CD4-positive, CD25-positive, alpha-beta regulatory T cell (primary cell): ENCODE data around the gene CALCR. TPM values are rescaled to one million over a fixed set of nuclear protein-coding genes. Genes with fewer than 3 reads are reported as not detected.

Experiments
- ATAC-seq, 2 donors: fragments of 150-1000 bp; cut with Tn5 transposase; one replicate each; pipeline ENCODE4 v1.10.0; 2021; ENCODE audit warnings: low read depth in 2 of 2, moderate number of reproducible peaks in 2 of 2, moderate library complexity in 1 of 2
- DNase-seq, 3 donors: peaks; one replicate each; pipeline versions ENCODE4 v3.0.0 to v3.0.0-alpha.2; 2012 to 2022; ENCODE audit warnings: mixed read lengths in 1 of 3
- H3K27ac ChIP-seq: one replicate; pipeline ENCODE4 v1.7.0; 2013; ENCODE audit warnings: mild to moderate bottlenecking, low read length; ENCODE audit not compliant: insufficient read depth, poor library complexity, severe bottlenecking
- H3K27me3 ChIP-seq: one replicate; pipeline ENCODE4 v1.7.0; 2013; ENCODE audit warnings: low read length; ENCODE audit not compliant: control insufficient read depth, insufficient read depth
- H3K36me3 ChIP-seq: one replicate; pipeline ENCODE4 v1.7.0; 2013; ENCODE audit warnings: mild to moderate bottlenecking, low read length, moderate library complexity; ENCODE audit not compliant: control insufficient read depth, insufficient read depth
- H3K4me1 ChIP-seq: 2 replicates; pipeline ENCODE4 v1.7.0; 2013; ENCODE audit warnings: mild to moderate bottlenecking, low read length; ENCODE audit not compliant: insufficient read depth, control insufficient read depth, poor library complexity, severe bottlenecking
- H3K4me3 ChIP-seq: one replicate; pipeline ENCODE4 v1.7.0; 2013; ENCODE audit warnings: low read depth, mild to moderate bottlenecking, low read length, moderate library complexity
- H3K9me3 ChIP-seq, 2 experiments: 1 replicate in 1 of 2; 2 replicates in 1 of 2; pipeline ENCODE4 v1.7.0; 2013; ENCODE audit warnings: low read length in 2 of 2, mild to moderate bottlenecking in 1 of 2, moderate library complexity in 1 of 2; ENCODE audit not compliant: control insufficient read depth in 2 of 2
- H3K27ac Mint-ChIP-seq, 3 donors: one replicate each; pipeline ENCODE4 v1.8.0; 2020 to 2022; ENCODE audit warnings: mild to moderate bottlenecking in 3 of 3, mixed read lengths in 3 of 3, moderate library complexity in 2 of 3
- H3K27me3 Mint-ChIP-seq: one replicate; pipeline ENCODE4 v1.8.0; 2022; ENCODE audit warnings: mild to moderate bottlenecking, mixed read lengths
- H3K36me3 Mint-ChIP-seq: one replicate; pipeline ENCODE4 v1.8.0; 2020; ENCODE audit warnings: mixed read lengths
- H3K4me1 Mint-ChIP-seq, 4 donors: one replicate each; pipeline ENCODE4 v1.8.0; 2020 to 2022; ENCODE audit warnings: mixed read lengths in 4 of 4, mild to moderate bottlenecking in 1 of 4
- H3K4me3 Mint-ChIP-seq, 4 donors: one replicate each; pipeline ENCODE4 v1.8.0; 2020 to 2022; ENCODE audit warnings: mild to moderate bottlenecking in 4 of 4, mixed read lengths in 4 of 4, moderate library complexity in 3 of 4
- H3K9me3 Mint-ChIP-seq, 7 donors: one replicate each; pipeline ENCODE4 v1.8.0; 2020 to 2022; ENCODE audit warnings: mixed read lengths in 7 of 7, mild to moderate bottlenecking in 3 of 7, moderate library complexity in 2 of 7
- polyA plus RNA-seq, 4 donors: library from polyadenylated mRNA; unstranded; fragments of 300-500 nt; fragmentation: Illumina TruSeq; gene quantifications; one replicate each; pipeline ENCODE4 v1.2.3, GENCODE V29; 2021
- total RNA-seq: library from RNA; stranded (reverse); gene quantifications from one replicate; pipeline ENCODE4 v1.2.3, GENCODE V29; 2022

The CALCR gene
- total and polyA plus RNA-seq, 5 donors from 2014 or later = not detected

DNA sequence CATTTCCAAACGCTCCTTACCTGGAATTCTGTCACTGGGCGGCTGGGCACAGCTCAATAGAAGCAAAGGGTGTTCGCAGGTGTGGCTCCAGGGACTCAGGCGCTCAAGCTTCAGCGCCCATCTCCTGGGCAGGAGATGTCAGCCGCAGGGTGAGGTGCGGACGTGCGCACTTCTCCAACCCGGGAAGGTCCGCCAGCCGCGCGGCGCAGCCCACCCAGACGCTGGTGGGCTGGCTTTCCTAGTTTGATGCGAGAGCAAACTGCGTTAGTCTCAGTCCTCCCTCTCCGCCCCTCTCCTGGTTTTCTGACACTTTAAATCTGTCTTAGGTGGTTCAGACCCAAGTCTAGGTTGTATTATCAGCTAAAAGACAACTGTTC, 267 bp downstream of the CALCR start:
- ATAC-seq (no peak), DNase-seq (no peak)
- Mint-ChIP-seq H3K27ac (no peak overlapping the region), H3K9me3 (peaks cover 0 to 6% (median 0%) of the 10 kb centered on the region in 7 donors), H3K4me3 (no peak overlapping the region), H3K36me3 (no peaks in the 10 kb centered on the region), H3K27me3 (peaks cover 40% of the 10 kb centered on the region), H3K4me1 (no peaks in the 10 kb centered on the region)
- Histone ChIP-seq H3K9me3 (no peaks in the 10 kb centered on the region), H3K27me3 (peaks cover 7% of the 10 kb centered on the region), H3K36me3 (no peaks in the 10 kb centered on the region), H3K27ac (no peak overlapping the region), H3K4me1 (no peaks in the 10 kb centered on the region), H3K4me3 (no peak overlapping the region)

DNA sequence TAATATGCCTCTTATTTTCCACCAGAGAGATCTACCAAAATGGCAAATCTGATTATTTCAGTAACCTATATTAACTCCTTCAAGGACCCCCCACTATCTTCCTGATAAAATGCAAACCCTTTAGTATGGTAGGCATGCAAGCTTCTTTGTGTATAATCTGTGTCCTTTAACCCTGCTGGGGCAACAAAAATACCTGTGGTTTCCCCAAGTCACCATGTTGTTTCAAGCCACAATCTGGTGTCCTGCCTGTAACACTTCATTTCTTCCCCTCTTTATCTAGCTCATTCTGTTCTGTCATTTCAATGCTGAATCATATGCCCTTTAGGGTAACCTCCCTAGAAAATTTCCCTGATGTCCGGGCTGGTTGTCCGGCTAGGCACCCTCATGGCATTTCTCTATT, 5.3 kb downstream of the CALCR start:
- H3K9me3 ChIP-seq = no peaks in the 10 kb centered on the region
- ATAC-seq (no peak), DNase-seq (no peak)
- H3K4me3 Mint-ChIP-seq = no peak overlapping the region
- H3K27me3 ChIP-seq = peaks cover 4% of the 10 kb centered on the region
- peaks cover 21% of the 10 kb centered on the region for H3K27me3 Mint-ChIP-seq
- H3K27ac Mint-ChIP-seq = no peak overlapping the region
- H3K27ac ChIP-seq = no peak overlapping the region
- no peaks in the 10 kb centered on the region for H3K36me3 ChIP-seq
- no peak overlapping the region for H3K4me3 ChIP-seq
- no peaks in the 10 kb centered on the region for H3K4me1 Mint-ChIP-seq
- H3K9me3 Mint-ChIP-seq = peaks cover 0 to 2% (median 0%) of the 10 kb centered on the region in 7 donors
- no peaks in the 10 kb centered on the region for H3K36me3 Mint-ChIP-seq
- no peaks in the 10 kb centered on the region for H3K4me1 ChIP-seq

DNA sequence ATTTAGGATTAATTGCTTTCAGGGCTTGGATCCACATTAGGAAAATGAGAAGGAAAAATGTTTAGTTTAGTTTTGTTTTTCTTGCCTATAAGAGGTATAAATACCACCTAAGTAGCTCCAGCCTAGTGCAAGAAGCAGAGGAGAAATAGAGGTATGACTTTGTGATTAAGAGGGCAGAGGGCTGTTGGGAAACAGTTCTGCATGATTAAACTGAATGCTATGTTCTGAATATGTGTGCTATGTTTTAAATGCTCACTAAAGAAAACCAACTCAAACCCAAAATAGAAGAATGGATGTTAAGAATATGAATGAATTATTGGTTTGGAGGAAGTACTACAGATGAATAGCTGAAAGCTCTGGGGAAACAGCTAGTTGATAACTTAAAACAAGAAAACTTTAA, 7.6 kb downstream of the CALCR start:
- Mint-ChIP-seq H3K36me3 (no peaks in the 10 kb centered on the region), H3K4me1 (no peaks in the 10 kb centered on the region), H3K27me3 (peaks cover 5% of the 10 kb centered on the region), H3K9me3 (no peaks in the 10 kb centered on the region), H3K27ac (no peak overlapping the region), H3K4me3 (no peak overlapping the region)
- Histone ChIP-seq H3K9me3 (no peaks in the 10 kb centered on the region), H3K27me3 (no peaks in the 10 kb centered on the region), H3K27ac (no peak overlapping the region), H3K4me1 (no peaks in the 10 kb centered on the region), H3K36me3 (no peaks in the 10 kb centered on the region), H3K4me3 (no peak overlapping the region)
- DNase-seq (no peak), ATAC-seq (no peak)

DNA sequence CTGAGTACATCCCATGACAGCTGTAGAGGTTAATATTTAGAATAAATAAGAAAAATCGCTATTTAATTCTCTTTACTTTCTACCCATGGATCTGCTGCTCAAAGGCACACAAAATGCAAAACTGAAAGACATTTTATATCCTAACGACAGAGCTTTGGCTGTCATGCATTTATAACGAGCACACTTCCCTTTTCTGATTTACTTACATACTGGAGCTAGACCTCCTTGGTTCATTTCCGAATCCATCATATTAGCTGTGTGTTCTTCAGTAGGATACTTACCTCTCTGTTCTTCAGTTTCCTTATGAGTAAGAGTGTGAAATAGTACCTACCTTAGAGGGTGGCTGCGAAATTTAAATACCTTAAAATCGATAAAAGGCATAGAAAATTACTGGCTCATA, 10.9 kb downstream of the CALCR start:
- no peaks in the 10 kb centered on the region for H3K4me1 Mint-ChIP-seq
- Histone ChIP-seq H3K36me3 (no peaks in the 10 kb centered on the region), H3K4me1 (no peaks in the 10 kb centered on the region), H3K27ac (no peak overlapping the region), H3K27me3 (no peaks in the 10 kb centered on the region), H3K9me3 (no peaks in the 10 kb centered on the region), H3K4me3 (no peak overlapping the region)
- H3K4me3 Mint-ChIP-seq = no peak overlapping the region
- no peak overlapping the region for H3K27ac Mint-ChIP-seq
- H3K9me3 Mint-ChIP-seq = no peaks in the 10 kb centered on the region
- peaks cover 8% of the 10 kb centered on the region for H3K27me3 Mint-ChIP-seq
- no peaks in the 10 kb centered on the region for H3K36me3 Mint-ChIP-seq
- no peak for ATAC-seq
- no peak for DNase-seq

DNA sequence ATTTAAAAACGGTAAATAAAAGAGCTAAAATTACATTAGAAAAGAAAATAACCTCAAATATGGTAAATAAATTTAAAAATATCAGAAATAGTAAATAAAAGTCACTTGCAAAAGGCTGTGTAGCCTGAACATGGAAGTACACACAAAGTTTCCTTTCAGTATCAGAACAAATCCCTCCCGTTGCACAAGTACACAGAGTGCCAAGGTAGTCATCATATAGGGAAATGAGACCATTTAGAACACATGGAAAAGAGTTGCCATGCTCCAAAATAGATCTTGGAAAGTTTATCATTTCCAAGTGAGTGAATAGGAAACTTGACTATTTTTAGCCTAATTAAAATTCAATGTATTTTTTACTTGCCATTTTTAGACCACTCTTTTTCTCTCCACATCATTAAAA, 11.6 kb downstream of the CALCR start:
- Histone ChIP-seq H3K4me3 (no peak overlapping the region), H3K4me1 (no peaks in the 10 kb centered on the region), H3K27me3 (no peaks in the 10 kb centered on the region), H3K36me3 (no peaks in the 10 kb centered on the region), H3K27ac (no peak overlapping the region), H3K9me3 (no peaks in the 10 kb centered on the region)
- no peak for ATAC-seq
- H3K9me3 Mint-ChIP-seq = no peaks in the 10 kb centered on the region
- no peaks in the 10 kb centered on the region for H3K36me3 Mint-ChIP-seq
- H3K27ac Mint-ChIP-seq = no peak overlapping the region
- H3K4me1 Mint-ChIP-seq = no peaks in the 10 kb centered on the region
- peaks cover 4% of the 10 kb centered on the region for H3K27me3 Mint-ChIP-seq
- H3K4me3 Mint-ChIP-seq = no peak overlapping the region
- no peak for DNase-seq

DNA sequence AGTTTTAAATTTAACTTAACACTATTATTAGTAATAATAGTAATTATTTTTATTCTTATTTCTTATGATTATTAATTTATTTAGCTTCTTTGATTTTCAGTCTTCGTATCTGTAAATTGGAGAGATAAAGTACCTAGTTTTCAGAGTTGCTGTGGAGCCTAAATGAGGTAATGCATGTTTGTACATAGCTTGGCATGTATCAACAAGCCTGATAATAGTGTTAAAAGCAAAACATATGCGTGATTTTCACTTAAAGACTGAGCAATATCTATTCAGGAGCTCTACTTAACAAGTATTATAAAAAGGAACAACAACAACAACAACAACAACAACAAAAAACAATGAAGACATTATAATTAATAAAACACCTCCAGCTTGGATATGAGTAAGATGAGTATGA, 12.4 kb downstream of the CALCR start:
- Histone ChIP-seq H3K27me3 (no peaks in the 10 kb centered on the region), H3K27ac (no peak overlapping the region), H3K4me1 (no peaks in the 10 kb centered on the region), H3K36me3 (no peaks in the 10 kb centered on the region), H3K4me3 (no peak overlapping the region), H3K9me3 (no peaks in the 10 kb centered on the region)
- ATAC-seq (no peak), DNase-seq (no peak)
- H3K27ac Mint-ChIP-seq = no peak overlapping the region
- H3K4me3 Mint-ChIP-seq = no peak overlapping the region
- no peaks in the 10 kb centered on the region for H3K4me1 Mint-ChIP-seq
- H3K27me3 Mint-ChIP-seq = peaks cover 4% of the 10 kb centered on the region
- H3K36me3 Mint-ChIP-seq = no peaks in the 10 kb centered on the region
- no peaks in the 10 kb centered on the region for H3K9me3 Mint-ChIP-seq

DNA sequence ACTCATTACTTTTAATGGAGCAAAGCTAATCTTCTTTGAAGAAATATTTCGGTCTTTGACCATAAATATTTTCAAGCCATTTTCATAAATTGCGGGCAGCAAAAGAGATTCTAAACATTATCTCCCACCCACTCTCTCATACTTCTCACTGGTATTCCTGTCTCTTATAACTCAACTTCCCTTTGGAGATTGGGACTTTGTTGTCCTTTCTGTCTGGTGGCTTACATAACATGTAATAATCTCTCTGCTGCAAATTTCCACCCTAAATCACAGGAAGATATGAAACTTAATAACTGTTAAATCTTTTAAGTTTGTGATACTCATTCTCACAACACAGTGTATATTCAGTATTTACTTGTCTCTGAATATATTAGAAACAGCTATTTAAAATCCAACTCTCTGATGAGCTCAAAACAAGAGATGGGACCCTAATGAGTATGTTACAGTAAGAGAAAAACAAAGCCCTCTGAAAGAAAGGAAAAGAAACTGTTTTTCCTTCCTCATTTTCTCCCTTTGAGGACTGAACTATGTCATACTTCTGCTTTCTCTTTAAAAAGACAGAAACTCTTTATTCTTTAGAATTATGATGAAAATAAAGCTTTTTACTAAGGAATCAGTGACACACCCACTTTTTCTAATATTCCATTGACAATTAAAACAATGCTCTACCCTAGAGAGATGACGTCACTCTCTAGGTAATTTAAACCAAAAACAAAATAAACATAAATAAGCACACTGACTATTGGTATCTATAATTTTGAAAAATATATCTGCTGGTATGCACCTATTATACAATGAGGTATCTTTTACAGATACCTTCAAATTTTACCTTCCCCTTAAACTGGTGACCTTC, 14.7 kb downstream of the CALCR start:
- no peak overlapping the region for H3K4me3 Mint-ChIP-seq
- peaks cover 8% of the 10 kb centered on the region for H3K27me3 Mint-ChIP-seq
- ATAC-seq (no peak), DNase-seq (no peak)
- Histone ChIP-seq H3K36me3 (no peaks in the 10 kb centered on the region), H3K27ac (no peak overlapping the region), H3K27me3 (no peaks in the 10 kb centered on the region), H3K9me3 (no peaks in the 10 kb centered on the region), H3K4me3 (no peak overlapping the region), H3K4me1 (no peaks in the 10 kb centered on the region)
- H3K4me1 Mint-ChIP-seq = no peaks in the 10 kb centered on the region
- H3K27ac Mint-ChIP-seq = no peak overlapping the region
- H3K9me3 Mint-ChIP-seq = no peaks in the 10 kb centered on the region
- H3K36me3 Mint-ChIP-seq = no peaks in the 10 kb centered on the region
